Activated CD8-positive, alpha-beta T cell treated with anti-CD3 and anti-CD28 coated beads, Interleukin-2, amount 10 ng/mL, durations not matched to agents 7 days and 5 days (primary cell): Measurements from ENCODE around the gene LRRN4. TPM values are rescaled to one million over a fixed set of nuclear protein-coding genes. Genes with fewer than 3 reads are reported as not detected.

Experiments
- ATAC-seq: fragments of 150-1000 bp; cut with Tn5 transposase; one replicate; pipeline ENCODE4 v1.10.0; 2021; ENCODE audit warnings: moderate library complexity
- CTCF ChIA-PET: fragments of 350-600 bp; sonication (Branson Sonifier 250); formaldehyde crosslinking; loops from one replicate; lab custom pipeline; 2021; ENCODE audit warnings: antibody characterized with exemption; lab: Charles Lee
- POLR2A ChIA-PET: fragments of 350-600 bp; sonication (Branson Sonifier 250); formaldehyde crosslinking; loops from one replicate; lab custom pipeline; 2021; ENCODE audit warnings: antibody characterized with exemption; lab: Charles Lee
- DNase-seq: peaks from one replicate; pipeline ENCODE4 v3.0.0-alpha.2; 2020
- H3K27ac Mint-ChIP-seq: one replicate; pipeline ENCODE4 v1.8.0; 2021; ENCODE audit warnings: mild to moderate bottlenecking, mixed read lengths
- H3K27me3 Mint-ChIP-seq: one replicate; pipeline ENCODE4 v1.8.0; 2021; ENCODE audit warnings: low read depth, mixed read lengths
- H3K36me3 Mint-ChIP-seq: one replicate; pipeline ENCODE4 v1.8.0; 2021; ENCODE audit warnings: low read depth, mixed read lengths
- H3K4me1 Mint-ChIP-seq: one replicate; pipeline ENCODE4 v1.8.0; 2021; ENCODE audit warnings: low read depth, mixed read lengths
- H3K4me3 Mint-ChIP-seq: one replicate; pipeline ENCODE4 v1.8.0; 2021; ENCODE audit warnings: mild to moderate bottlenecking, mixed read lengths
- H3K9me3 Mint-ChIP-seq: one replicate; pipeline ENCODE4 v1.8.0; 2022; ENCODE audit warnings: mixed read lengths; ENCODE audit not compliant: insufficient read depth
- total RNA-seq, 2 experiments: library from RNA; stranded (reverse); gene quantifications; one replicate each; pipeline ENCODE4 v1.2.3, GENCODE V29; 2021

The LRRN4 gene
- total RNA-seq, 2 experiments from 2014 or later: not detected

- peak; percentile 28 for DNase-seq
- peaks cover 52% of the 10 kb centered on the region for H3K36me3 Mint-ChIP-seq
- peaks cover 5% of the 10 kb centered on the region for H3K9me3 Mint-ChIP-seq
- no peak overlapping the region for H3K27ac Mint-ChIP-seq
- ChIA-PET POLR2A (no interaction called here), CTCF (no interaction called here)
- H3K4me3 Mint-ChIP-seq: no peak overlapping the region
- peaks cover 36% of the 10 kb centered on the region for H3K4me1 Mint-ChIP-seq
- no peaks in the 10 kb centered on the region for H3K27me3 Mint-ChIP-seq
- peak; percentile 23 for ATAC-seq
These were observed 27.8 kb downstream of the LRRN4 start for GRCh38 chr20:6026051-6026450.

DNA sequence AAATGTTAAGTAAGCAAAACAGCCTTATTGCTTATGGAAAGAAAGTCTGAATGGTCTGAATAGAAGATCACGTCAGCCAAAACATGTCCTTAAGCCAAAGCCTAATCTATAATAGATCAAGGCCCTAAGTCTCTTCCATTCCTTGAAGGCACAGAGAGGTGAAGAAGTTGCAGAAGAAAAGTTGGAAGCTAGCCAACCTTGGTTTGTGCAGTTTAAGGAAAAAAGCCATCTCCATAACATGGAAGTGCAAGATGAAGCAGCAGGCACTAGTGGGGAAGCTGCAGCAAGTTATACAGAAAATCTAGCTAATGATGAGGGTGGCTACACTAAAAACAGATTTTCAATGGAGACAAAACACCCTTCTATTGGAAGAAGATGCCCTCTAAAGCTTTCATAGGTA, 29.1 kb downstream of the LRRN4 start:
- Mint-ChIP-seq H3K27ac (no peak overlapping the region), H3K4me1 (peaks cover 28% of the 10 kb centered on the region), H3K36me3 (peaks cover 54% of the 10 kb centered on the region), H3K27me3 (no peaks in the 10 kb centered on the region), H3K4me3 (no peak overlapping the region), H3K9me3 (peaks cover 5% of the 10 kb centered on the region)
- ATAC-seq: no peak
- CTCF ChIA-PET: interaction anchor here (0.6 to 1.8 kb wide), 2 partner anchors 56 to 496 kb away, joined by 3 to 5 read pairs; no protein-coding TSS in a partner anchor
- DNase-seq: no peak
- POLR2A ChIA-PET: no interaction called here

DNA sequence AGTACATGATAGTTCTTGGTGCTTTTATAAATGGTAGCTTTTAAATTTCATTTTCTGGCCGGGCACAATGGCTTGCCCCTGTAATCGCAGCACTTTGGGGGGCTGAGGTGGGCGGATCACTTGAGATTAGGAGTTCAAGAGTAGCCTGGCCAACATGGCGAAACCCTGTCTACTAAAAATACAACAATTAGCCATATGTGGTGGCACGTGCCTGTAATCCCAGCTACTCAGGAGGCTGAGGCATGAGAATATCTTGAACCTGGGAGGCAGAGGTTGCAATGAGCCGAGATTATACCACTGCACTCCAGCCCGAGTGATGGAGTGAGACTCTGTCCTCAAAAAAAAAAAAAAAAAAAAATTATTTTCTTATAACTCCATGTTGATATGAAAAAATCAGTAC, 36.0 kb downstream of the LRRN4 start:
- Mint-ChIP-seq H3K27ac (no peak overlapping the region), H3K27me3 (no peaks in the 10 kb centered on the region), H3K4me3 (no peak overlapping the region), H3K9me3 (no peaks in the 10 kb centered on the region), H3K4me1 (no peaks in the 10 kb centered on the region), H3K36me3 (peaks cover 49% of the 10 kb centered on the region)
- ATAC-seq (no peak), DNase-seq (no peak)
- CTCF ChIA-PET: no interaction called here
- POLR2A ChIA-PET: no interaction called here

- POLR2A ChIA-PET: no interaction called here
- peaks cover 49% of the 10 kb centered on the region for H3K36me3 Mint-ChIP-seq
- H3K9me3 Mint-ChIP-seq: no peaks in the 10 kb centered on the region
- CTCF ChIA-PET: no interaction called here
- H3K27me3 Mint-ChIP-seq: no peaks in the 10 kb centered on the region
- no peak overlapping the region for H3K27ac Mint-ChIP-seq
- DNase-seq (no peak), ATAC-seq (no peak)
- H3K4me3 Mint-ChIP-seq: no peak overlapping the region
- no peaks in the 10 kb centered on the region for H3K4me1 Mint-ChIP-seq
These were observed 36.4 kb downstream of the LRRN4 start for GRCh38 chr20:6017467-6017866.

- Mint-ChIP-seq H3K27ac (no peak overlapping the region), H3K4me1 (no peaks in the 10 kb centered on the region), H3K27me3 (no peaks in the 10 kb centered on the region), H3K9me3 (no peaks in the 10 kb centered on the region), H3K4me3 (no peak overlapping the region), H3K36me3 (peaks cover 61% of the 10 kb centered on the region)
- no peak for DNase-seq
- ATAC-seq: no peak
- POLR2A ChIA-PET: no interaction called here
- CTCF ChIA-PET: interaction anchor here (1.3 kb wide), 1 partner anchor 11 kb away, joined by 4 read pairs; no protein-coding TSS in a partner anchor
These were observed 38.9 kb downstream of the LRRN4 start for GRCh38 chr20:6014957-6015356.

GRCh38 chr20:6014017-6014416, 39.8 kb downstream of the LRRN4 start:
- Mint-ChIP-seq H3K27me3 (no peaks in the 10 kb centered on the region), H3K36me3 (peaks cover 64% of the 10 kb centered on the region), H3K27ac (no peak overlapping the region), H3K4me1 (no peaks in the 10 kb centered on the region), H3K4me3 (no peak overlapping the region), H3K9me3 (no peaks in the 10 kb centered on the region)
- DNase-seq: no peak
- ATAC-seq: no peak
- ChIA-PET POLR2A (no interaction called here), CTCF (no interaction called here)

DNA sequence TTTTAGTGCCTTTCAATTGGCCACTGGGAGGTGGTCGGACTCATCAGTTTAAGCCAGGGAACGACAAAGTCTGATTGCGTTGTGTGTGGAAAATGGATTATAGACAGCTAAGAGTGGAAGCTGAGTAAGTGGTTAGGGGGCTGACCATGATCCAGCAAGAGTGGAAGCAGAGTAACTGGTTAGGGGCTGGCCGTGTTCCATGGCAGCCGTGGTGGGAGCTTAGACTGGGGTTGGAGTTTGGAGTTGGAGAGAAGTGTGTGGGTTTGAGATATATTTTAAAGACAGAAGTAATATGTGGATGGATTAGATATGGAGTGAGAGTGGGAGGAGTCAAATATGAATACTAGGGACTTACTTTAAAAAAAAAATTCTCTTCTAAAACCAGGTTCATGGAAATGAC, 41.7 kb downstream of the LRRN4 start:
- H3K4me1 Mint-ChIP-seq: peaks cover 18% of the 10 kb centered on the region
- H3K27ac Mint-ChIP-seq: no peak overlapping the region
- no peaks in the 10 kb centered on the region for H3K9me3 Mint-ChIP-seq
- no peak overlapping the region for H3K4me3 Mint-ChIP-seq
- ChIA-PET POLR2A (no interaction called here), CTCF (no interaction called here)
- DNase-seq (no peak), ATAC-seq (no peak)
- peaks cover 55% of the 10 kb centered on the region for H3K36me3 Mint-ChIP-seq
- no peaks in the 10 kb centered on the region for H3K27me3 Mint-ChIP-seq

DNA sequence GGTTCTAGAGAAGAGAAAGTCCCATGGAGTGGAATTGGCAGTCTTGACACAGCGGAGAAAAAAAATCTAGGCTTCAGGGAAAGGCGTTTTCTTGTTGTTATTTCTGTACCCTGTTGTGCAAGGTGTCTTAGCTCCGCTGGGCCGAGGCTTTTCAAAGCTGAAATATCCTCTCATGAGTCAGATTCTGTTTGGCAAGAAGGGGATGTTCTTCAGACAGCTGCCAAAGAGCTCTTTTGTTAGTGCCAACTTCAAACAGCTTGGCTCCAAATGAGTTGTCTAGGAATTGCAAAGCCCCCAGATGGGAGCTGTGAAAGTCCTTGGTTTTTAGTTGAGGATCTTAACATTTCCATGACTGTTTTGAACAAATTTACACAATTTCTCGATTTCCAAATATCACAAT, 45.6 kb downstream of the LRRN4 start:
- Mint-ChIP-seq H3K27me3 (no peaks in the 10 kb centered on the region), H3K9me3 (no peaks in the 10 kb centered on the region), H3K36me3 (peaks cover 33% of the 10 kb centered on the region), H3K4me1 (peaks cover 24% of the 10 kb centered on the region), H3K27ac (no peak overlapping the region), H3K4me3 (no peak overlapping the region)
- ChIA-PET CTCF (interaction anchor here (1.1 to 1.4 kb wide), 3 partner anchors 220 to 480 kb away, joined by 3 to 6 read pairs (median 3); no protein-coding TSS in a partner anchor), POLR2A (interaction anchor here (1.0 kb wide), 1 partner anchor 12 kb away, joined by 3 read pairs; no protein-coding TSS in a partner anchor)
- DNase-seq (no peak), ATAC-seq (no peak)

DNA sequence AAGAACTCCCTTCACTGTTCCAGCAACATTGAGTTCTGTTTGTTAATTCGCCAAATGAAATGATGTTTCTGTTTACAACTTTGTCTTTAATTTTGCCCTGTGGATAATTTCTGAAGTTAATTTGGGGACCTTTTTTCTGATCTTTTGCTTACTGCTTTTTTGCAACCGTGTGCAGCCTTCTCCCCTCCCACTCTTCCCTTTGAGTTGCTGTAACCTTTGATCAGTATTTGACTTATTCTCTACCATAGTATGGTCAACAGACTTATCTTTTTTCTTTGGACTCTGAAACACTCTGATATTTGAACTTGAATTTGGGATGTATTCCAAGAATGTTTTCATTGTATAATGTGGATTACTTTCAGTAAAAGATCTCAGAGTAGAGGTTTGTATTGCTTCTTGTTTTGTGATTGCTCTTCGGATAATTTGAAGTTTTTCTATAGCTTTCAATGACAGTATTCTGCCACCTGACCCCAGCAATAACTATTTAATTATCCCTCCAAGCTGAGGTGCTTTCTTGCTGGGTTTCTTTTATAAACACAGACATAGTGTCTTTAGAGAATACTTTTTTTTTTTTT, 46.2 kb downstream of the LRRN4 start:
- Mint-ChIP-seq H3K27me3 (no peaks in the 10 kb centered on the region), H3K4me3 (peak overlapping the region; percentile 96), H3K4me1 (peaks cover 24% of the 10 kb centered on the region), H3K36me3 (peaks cover 30% of the 10 kb centered on the region), H3K9me3 (no peaks in the 10 kb centered on the region), H3K27ac (peak overlapping the region; percentile 3)
- CTCF ChIA-PET: interaction anchor here (0.8 to 1.4 kb wide), 4 partner anchors 23 to 478 kb away, joined by 3 to 6 read pairs (median 3); no protein-coding TSS in a partner anchor
- DNase-seq (no peak), ATAC-seq (no peak)
- POLR2A ChIA-PET: interaction anchor here (1.0 kb wide), 1 partner anchor 11 kb away, joined by 3 read pairs; no protein-coding TSS in a partner anchor

DNA sequence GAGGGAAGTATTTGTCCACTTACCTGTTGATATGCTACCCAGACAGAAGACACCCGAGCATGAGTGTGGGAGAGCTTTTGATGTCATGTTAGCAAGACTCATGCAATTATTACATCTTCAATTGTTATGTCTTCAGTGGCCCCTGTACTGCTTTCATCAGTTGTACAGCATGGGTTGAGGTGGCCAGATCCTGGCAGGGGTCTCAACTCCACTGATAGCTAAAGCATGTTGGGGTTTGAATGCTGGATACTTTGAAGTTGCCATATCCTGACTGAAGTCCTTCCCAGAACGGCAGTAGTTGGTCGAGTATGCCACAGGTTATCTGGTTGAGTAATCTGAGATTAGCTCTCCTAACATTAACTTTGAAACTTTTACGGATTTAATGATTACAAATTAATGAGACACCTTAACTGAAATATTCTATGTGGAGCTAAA, 46.7 kb downstream of the LRRN4 start:
- POLR2A ChIA-PET: no interaction called here
- CTCF ChIA-PET: interaction anchor here (0.8 to 1.3 kb wide), 3 partner anchors 23 to 477 kb away, joined by 3 read pairs; no protein-coding TSS in a partner anchor
- no peaks in the 10 kb centered on the region for H3K27me3 Mint-ChIP-seq
- H3K27ac Mint-ChIP-seq: peak overlapping the region; percentile 3
- peaks cover 24% of the 10 kb centered on the region for H3K4me1 Mint-ChIP-seq
- H3K4me3 Mint-ChIP-seq: peak overlapping the region; percentile 96
- H3K36me3 Mint-ChIP-seq: peaks cover 24% of the 10 kb centered on the region
- H3K9me3 Mint-ChIP-seq: no peaks in the 10 kb centered on the region
- no peak for DNase-seq
- ATAC-seq: no peak

DNA sequence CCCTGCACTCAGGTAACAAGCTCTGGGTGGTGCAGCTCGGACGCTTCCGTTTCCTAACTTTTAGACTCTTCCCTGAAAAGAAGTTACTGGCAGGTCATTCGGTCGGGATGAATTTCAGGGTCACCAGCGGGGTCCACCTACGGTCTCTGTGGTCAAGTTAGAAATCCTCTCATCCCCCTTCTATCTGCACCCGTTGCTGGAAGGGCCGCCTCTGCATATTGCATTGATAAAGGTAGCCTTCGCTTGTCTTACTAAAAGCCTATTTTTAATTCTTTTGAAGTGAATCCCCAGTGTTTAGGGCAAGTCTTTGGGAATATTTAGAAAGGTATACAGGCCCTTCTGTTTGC, 47.3 kb downstream of the LRRN4 start:
- Mint-ChIP-seq H3K27ac (peak overlapping the region; percentile 94), H3K27me3 (no peaks in the 10 kb centered on the region), H3K4me3 (peak overlapping the region; percentile 96), H3K9me3 (no peaks in the 10 kb centered on the region), H3K4me1 (peaks cover 24% of the 10 kb centered on the region), H3K36me3 (peaks cover 20% of the 10 kb centered on the region)
- CTCF ChIA-PET: interaction anchor here (0.8 to 1.3 kb wide), 2 partner anchors 24 to 72 kb away, joined by 3 read pairs; no protein-coding TSS in a partner anchor
- no peak for ATAC-seq
- POLR2A ChIA-PET: no interaction called here
- DNase-seq: no peak

- CTCF ChIA-PET: interaction anchor here (0.7 to 1.0 kb wide), 3 partner anchors 77 to 443 kb away, joined by 3 to 6 read pairs (median 4); no protein-coding TSS in a partner anchor
- ATAC-seq: no peak
- Mint-ChIP-seq H3K27me3 (no peaks in the 10 kb centered on the region), H3K9me3 (no peaks in the 10 kb centered on the region), H3K4me3 (no peak overlapping the region), H3K4me1 (peaks cover 37% of the 10 kb centered on the region), H3K36me3 (peaks cover 27% of the 10 kb centered on the region), H3K27ac (peak overlapping the region; percentile 42)
- POLR2A ChIA-PET: no interaction called here
- no peak for DNase-seq
These were observed 53.0 kb downstream of the LRRN4 start for GRCh38 chr20:6000871-6001270.
